Kidney glomerular epithelial cell (primary cell): Measurements from ENCODE around the gene PFKFB3.

Source experiments
- DNase-seq: peaks from one replicate; lab custom pipeline; 2025; lab: John Stamatoyannopoulos, UW

The PFKFB3 gene

DNA sequence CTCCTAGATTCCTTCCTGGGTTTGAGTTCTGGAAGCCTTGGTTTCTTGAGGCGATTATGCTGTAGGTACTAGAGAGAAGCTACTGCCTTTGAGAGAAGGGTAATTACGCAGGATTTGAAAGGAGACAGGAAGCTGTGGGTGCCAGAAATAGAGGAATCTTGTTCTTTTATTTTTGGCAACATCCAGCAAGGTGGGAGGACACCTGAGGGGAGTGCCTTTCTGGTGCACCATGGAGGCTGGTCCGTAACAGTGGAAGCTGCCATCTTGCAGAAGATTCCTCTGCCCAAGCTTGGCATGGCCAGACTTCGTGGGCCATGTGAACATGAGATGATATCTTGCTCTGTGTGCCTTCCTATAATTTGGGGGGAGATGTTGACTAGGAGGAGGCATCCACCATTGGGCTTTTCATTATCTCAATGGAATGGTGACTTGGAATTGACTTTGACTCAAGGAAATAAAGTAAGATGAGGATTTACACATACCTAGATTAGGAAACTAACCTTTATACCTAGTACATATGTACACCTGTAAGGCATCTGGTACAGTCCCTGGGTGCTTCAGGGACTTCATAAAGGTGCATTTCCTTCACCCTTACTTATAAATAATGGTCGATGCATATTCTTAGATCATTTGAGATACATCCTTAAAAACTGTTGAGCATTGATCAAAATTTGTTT is 98.2 kb downstream of the PFKFB3 start:
- no peak for DNase-seq

DNA sequence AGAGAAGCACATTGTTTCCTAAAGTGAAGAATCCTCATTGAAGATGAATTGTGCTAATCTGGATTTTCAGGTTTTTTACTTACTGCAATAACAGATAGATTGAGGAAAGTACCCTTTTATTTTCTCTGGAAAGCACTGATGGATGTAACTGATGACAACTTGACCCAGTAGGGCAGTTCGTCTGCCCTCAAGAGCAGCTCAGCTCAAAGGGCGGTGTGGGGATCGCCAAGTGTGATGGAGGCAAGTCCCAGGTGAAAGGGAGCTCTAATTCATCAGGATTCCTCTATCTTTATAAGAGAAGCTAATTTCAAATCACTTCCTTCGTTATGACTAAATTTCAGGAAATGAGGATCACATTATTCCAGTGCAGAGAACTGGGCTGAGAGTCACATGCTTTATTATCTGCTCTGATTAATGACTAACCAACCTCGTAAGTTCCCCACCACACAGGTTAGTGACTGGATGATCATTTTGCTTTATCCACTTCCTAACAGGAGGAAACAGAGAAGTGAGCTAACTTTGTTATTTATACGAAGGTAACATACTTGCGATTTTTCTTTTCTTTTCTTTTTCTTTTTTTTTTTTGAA is 98.8 kb downstream of the PFKFB3 start:
- peak; percentile 46 for DNase-seq
